IPS DF 19.7 (cell line): ENCODE measurements around the gene OAT.

Experiments used
- DNase-seq: peaks from one replicate; pipeline ENCODE4 v3.0.0-alpha.2; 2013; ENCODE audit warnings: low read depth, low spot score

The OAT gene

DNA sequence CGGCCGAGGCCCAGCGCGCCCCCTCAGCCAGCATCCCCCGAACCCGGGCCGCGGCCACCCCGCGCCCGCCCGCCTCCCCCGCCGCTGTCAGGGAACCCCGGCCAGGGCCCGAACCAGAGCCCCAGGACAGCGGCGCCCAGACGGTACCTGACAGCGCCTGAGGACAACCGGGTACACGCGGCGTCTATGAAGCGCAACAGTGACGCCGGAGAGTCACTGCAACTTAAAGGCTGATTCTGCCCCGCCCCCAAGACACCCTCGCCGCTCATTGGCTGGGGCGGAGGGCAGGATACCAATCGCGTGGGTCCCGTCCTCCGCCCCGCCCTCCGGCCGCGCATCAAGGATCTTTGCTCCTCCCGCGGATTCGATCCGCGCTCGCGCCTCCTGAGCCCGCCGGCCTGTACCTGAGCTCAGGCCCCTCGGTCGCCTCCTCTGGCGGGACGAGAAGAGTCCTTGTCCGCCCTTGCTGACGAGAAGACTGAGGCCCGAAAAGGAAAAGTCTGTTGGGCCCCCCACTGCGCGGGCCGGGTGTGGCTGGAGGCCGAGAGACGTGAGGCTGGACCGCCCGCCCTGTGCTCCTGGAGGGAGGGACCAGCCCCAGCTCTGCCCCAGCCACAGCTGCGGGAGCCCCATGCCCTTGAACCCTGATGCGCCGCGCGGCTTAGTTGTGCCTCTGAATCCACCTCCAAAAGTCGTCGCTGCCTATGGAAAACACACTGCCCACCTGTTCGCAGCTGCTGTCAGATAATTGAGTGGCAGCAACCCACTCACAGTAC lies at the start of gene OAT:
Gene OAT (minus strand): TSS at position 198 of the 776 bp plus-strand sequence. CDS start 6,752 bp downstream, outside the sequence.
- DNase-seq, result peak; percentile 92

DNA sequence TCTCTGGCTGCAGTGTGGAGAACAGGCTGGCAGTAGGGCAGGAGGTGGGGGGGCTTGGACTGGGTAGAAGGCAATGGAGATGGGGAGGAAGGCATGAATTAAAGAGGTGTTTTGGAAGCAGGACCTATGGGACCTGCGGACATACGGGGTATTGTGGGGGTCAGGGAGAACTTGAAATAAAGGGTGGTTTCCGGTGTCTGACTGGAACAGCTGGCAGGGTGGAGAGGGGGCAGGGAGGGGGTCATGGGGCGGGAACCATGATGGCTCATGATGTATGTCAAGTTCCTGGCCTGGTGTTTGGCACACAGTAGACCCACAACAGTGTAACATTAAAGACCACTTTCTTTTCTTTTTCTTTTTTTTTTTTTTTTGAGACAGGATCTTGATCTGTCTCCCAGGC lies 48.4 kb upstream of the OAT start:
- DNase-seq, result no peak

DNA sequence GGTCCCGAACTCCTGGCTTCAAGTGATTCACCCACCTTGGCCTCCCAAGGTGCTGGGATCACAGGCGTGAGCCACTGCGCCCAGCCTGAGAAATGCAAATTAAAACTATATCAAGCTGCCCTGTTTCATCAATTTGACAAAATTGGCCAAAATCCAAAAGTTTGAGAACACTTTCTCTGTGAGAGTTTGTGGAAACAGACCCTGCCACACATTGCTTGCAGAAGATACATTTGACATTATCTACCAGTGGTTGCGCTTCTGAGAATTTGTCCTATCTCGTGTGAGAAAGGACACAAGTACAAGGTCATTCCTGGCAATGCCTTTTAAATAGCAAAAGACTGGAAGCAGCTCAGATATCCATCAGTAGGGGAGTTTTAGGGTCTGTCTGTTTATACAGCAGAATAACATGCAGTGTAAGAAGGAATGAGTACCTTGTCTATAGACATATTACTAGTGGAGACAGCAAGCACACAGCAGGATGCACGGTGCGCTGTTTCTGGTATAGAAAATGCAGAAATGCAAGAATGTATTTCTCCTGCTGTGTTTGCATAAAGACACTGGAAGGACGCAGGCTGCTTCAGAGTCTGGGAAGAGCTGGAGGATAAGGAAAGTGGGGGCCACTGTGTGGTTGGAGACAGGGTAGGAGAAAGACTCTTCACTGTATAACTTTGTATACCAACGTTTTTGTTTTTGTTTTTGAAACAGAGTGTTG lies 47.2 kb upstream of the OAT start:
- no peak for DNase-seq

DNA sequence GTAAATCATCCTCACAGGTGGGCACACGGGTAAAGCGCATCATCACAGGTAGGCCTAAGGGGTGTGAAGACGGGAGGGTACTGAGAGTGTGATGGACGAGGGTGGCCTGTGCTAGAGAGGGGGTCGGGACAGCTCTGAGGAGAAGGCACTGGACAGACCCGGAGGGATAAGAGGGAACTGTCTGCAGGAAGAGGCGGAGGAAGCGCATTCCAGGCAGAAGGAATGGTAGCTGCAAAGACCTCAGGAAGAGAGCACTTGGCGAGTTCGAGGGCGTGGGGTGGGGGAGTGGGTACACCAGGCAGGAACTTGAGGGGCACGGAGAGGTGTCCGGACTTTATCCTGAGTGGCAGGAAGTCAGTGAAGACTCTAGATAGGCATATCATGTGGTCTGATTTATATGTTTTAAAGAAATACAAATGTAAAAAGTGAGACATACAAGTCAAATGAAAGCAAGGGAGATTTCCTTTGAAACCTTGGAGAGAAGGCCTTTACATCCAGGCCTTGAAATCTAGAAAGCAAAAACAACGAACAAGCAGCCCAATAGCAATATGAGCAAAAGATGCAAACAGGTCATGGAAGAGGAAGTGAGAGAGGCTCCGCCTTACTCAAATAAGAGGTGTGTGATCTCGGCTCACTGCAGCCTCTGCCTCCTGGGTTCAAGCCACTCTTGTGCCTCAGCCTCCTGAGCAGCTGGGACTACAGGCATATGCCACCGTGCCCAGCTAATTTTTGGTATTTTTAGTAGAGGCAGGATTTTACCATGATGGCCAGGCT lies 46.5 kb upstream of the OAT start:
- no peak for DNase-seq

DNA sequence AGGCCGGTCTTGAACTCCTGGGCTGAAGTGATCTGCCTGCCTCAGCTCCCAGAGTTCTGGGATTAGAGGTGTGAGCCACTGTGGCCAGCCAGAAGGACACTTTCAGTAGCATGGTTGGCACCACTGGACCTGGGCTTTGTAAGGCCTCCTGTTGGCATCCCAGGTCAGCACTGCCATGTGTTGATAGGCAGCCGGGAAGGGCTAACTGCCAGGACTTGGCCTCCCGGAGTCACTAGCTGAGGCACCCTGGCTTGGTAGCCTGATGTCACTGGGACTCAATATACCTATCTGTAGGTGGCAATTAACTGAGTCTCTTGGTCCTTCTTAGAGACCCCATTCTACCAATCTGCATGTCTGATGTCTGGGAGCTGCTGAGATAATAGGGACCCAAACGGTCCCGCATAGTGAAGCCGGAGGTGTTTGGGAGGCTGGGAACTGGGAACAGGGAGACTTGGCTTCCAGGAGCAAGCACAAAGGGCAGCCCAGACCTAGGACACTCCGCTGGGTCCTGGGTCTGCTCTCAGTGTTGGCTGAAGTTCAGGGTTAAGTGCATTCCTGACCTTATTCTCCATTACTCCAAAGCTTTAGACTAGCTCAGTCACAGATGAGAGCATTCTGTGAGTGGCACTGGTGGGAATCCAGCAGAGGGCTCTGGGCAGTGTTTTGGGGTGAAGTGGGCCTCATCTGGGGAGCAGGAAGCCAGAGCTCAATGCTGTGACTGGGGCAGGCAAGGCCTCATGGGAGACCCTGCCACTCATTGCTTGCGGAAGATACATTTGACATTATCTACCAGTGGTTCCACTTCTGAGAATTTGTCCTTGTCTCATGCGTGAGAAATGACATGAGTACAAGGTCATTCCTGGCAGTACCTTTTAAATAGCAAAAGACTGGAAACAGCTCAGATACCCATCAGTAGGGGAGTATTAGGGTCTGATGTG lies 45.6 kb upstream of the OAT start:
- no peak for DNase-seq

DNA sequence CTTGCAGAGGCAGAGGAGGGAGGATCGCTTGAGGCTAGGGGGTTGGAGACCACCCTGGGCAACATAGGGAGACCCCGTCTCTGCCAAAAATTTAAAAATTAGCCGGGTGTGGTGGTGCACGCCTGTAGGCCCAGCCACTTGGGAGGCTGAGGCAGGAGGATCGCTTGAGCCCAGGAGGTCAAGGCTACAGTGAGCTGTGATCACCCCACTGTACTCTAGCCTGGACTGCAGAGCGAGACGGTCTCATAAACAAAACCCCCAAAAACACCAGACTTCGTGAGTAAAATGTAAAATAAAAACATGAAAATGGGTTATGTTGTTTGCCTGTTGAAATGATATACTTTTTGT lies 43.6 kb upstream of the OAT start:
- no peak for DNase-seq

DNA sequence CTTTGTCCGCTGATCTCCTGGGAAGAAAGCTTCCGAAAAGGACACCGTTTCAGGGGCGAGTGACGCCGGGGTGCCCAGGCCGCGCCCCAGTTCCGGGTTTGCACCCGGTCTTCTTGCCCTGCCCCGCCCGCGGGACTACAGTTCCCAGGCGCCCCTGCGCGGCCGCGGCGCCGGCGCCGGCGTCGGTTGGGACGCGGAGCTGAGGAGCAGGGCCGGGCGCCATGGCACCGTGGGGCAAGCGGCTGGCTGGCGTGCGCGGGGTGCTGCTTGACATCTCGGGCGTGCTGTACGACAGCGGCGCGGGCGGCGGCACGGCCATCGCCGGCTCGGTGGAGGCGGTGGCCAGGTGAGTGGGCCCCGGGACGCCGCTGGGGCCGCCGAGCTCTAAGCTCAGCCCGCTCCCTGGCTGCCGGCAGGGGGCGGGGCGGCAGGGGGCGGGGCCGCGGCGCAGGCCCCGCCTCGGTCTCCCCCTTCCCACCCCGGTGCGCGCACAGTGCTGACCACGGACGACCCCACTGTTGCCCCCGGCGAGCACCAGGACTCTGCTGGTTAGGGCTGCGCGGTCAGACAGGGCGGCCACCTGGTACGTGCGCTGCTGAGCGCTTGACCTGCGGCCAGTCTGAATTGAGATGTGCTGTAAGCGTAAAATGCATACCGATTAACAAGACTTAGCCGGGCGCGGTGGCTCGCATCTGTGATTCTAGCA lies 43.1 kb upstream of the OAT start, which contains the start of gene LHPP:
Gene LHPP (plus strand): TSS at position 182 of the 706 bp plus-strand sequence. CDS start 40 bp downstream, at position 222.
- DNase-seq, result no peak

DNA sequence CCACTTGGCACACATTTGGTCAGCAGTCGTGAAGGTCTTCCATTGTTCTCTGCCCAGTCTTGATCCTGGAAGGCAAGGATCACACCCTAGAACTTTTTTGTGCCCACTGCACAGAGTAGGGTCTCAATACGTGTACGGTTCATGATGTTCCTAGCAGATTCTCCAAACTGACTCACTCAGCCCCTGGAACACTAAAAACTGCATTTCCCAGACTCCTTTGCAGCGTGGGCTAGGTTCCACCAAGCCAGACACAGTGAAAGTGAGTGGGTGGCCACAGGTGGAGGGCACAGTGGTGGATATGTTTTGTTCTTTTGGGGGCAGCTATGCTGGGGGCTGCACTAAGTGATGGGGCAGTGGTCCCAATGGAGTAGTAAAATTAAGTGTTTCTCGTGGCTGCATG lies 41.4 kb upstream of the OAT start:
- no peak for DNase-seq

DNA sequence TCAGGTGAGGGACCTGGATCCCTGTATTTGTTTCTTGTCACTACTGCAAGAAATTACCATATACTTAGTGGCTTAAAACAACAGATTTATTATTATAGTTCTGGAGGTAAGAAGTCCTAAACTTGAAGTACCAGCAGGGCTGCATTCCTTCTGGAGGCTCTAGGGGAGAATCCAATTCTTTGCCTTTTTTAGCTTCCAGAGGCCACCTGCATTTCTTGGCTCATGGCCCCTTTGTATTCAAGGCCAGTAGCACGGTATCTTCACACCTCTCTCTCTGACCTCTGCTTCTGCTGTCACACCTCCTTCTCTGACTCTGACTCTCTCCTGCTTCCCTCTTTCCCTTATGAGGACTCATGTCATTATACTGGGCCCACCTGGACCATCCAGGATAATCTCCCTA lies 40.7 kb upstream of the OAT start:
- no peak for DNase-seq

DNA sequence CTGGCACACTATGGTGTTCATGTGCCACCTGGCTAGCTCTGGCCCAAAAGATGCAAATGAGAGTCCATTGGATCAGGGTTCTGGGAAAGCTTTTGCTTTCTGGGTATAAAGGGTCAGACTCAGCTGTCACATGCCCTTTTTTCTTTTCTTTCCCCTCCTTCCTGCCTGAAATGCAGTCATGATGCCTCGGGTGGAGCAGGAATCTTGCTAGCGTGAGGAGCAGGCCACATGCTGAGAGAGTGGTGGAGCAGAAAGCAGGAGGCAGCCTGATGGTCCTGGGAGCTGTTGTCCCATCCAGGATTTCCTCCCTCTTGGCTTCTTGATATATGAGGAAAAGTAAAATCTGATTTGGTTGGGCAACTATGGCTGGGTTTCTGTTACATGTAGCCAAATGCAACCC lies 40.2 kb upstream of the OAT start:
- DNase-seq, result no peak

DNA sequence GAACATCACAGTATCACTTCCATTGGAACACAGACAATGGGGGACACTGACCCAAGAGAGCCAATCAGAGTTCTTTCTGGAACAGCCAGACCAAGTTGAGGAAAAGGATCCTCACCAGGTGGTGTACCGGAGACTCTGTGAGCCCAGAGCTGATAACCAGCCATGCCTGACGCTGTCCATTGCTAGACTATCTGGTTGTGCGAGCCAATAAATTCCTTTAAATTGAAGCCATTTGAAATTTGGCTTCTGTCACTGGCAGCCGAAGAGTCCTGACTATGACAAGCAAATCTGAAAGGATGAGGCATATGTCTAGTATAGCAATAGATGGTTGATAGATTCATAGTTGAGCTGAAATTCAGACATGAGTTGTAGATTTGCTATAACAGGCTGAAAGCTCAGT lies 39.8 kb upstream of the OAT start:
- DNase-seq, result no peak

DNA sequence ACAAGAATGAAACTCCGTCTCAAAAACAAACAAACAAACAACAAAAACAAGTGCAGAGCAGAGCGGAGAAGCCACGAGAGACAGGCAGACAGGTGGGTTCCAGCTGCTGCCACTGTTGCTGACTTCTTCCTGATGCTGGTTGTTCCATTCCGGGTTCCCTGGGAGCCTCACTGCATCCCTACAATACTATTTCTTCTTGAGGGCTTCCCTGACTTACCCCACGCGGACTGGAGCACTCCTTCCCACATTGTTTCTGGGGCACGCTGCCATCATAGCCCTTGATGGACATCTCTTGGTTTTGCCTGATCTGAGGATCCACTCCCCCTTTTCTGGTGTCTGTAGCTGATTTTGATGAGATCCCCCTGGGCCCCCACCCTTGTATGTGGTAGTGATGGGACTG lies 36.7 kb upstream of the OAT start:
- no peak for DNase-seq

DNA sequence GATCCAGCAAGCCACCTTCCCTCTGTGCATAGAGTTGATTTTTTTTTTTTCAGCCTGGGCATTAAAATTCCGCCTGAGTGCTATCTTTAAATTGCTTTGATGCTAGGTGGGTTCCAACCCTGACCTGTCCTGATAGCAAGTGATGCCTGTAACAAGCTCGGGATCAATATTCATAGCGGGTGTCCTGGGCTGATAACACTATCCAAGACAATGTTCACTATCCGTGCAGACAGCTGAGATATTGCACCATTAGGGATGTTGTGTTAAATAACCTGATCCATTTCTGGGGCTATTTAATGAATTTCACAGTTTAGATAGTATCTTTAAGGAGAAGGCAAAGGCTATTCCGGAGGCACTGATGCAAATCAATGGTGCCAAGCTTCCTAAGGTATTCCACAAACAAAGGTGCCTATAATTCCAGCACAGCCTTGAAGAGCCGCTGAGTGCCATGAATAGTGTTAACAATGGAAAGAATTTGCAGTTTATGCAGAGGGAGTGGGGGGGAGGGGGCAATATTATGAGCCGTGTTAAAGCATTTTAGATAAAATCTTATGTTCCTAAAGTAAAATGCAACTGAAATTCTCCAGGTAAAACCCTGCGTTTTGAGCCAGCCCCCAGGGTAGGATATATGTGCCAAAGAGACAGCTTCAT lies 35.4 kb upstream of the OAT start:
- no peak for DNase-seq

DNA sequence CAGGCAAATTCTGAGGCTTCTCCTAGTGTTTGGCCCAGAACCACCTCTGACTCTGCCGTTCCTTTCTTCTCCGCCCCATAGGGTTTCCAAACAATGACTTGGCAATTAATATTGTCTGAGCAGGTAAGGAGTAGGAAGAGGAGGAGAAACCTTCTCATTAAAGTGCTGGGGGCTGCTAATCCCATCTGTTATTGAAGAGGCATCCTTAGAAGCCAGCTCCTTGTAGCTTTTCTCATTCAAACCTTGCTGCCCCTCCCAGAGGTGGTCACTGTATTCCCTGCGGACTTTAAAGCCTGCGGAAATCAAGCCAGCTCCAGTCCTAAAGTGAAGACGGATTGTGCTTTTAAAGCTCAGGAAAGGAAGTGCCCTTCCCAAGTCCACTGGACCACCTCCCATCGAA lies 32.6 kb upstream of the OAT start:
- no peak for DNase-seq

DNA sequence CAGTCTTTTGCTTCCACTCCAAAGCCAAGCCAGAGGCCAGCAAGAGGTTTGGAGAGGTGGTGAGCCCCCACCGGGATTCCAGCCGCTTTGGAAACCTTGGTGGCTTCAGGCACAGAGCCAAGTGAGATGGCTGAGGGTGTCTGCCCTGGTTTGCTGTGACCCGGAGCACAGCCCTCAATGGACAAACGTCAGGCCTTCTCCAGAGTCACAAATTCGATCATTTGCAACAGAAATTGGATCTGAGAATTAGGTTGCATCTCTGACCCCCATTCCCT lies 32.0 kb upstream of the OAT start:
- no peak for DNase-seq

DNA sequence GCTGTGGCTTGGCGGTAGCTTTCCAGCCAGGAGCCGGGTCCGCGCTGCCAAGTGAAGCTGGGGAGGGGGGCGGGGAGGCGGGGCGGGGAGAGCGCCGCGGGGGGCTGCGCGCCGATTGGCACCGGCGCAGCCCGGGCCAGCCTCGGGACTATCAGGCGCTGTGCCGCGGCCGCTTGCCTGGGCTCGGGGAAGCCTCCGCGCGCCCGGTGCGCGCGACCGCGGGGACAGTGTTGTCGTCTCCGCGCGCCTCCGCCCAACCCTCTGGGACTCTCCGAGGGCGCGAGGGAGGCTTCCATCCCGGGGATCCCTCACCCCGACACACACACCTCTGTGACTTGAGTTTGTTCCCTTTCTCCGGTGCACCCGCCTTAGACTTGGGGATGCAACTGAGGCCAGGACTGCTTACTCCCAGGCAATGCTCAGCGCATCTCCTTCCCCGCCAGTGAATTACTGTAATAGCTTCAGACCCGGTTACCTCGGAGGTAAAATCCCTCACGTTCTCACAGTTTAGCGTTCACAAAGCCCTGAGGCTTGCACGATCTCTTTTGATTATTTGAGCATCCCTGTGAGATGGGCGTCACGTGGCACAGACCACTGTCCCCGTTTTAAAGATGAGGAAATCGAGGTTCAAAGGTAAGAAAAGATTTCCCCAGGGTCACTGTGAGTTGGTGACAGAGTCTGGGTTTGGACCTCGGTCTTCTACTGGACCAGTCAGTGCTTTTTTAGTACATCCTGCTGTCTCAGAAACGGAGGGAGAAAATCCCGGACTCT lies 31.5 kb upstream of the OAT start, which contains the start of gene NKX1-2:
Gene NKX1-2 (minus strand): TSS at position 24 of the 771 bp plus-strand sequence. CDS start 92 bp downstream, outside the sequence.
- DNase-seq, result no peak

DNA sequence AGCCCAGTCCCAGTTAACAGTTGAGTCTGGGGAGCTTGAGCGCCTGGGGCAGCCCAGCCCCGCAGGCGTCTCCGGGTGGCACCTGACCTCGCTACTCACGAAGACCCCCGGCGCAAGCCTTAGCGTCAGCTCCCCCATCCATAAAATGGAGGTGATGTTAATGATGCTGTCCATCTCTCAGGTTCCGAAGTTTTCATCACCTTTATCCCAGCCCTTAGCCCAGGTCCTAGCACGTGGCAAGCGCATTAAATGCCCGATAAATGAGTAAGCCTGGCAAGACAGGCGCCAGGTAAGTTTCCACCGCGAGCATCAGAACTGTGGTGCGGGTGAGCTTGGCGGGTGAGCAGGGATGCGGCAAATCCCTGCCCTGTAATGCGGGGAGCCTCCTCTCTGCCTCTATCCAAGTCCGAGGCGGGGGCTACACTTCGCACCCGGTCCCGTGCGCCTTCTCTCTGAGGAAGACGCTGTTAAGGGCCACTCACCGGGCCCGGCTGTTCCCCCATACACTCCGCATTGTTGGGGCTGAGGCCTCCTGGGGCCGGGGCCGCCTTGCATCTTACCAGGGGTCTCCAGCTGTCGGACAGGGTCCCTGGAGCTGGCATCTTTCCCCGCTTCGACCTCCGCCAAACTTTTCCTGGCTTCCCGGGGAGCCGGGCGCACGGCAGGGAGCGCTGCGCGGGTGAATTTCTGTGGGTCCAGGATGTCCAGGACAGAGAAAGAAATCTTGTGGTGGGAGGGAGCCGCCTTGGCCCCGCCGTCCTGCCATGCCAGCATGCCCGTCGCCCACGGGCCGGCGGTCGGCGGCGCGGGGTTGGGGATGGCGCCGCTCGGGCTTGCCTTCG lies 30.7 kb upstream of the OAT start:
- no peak for DNase-seq

DNA sequence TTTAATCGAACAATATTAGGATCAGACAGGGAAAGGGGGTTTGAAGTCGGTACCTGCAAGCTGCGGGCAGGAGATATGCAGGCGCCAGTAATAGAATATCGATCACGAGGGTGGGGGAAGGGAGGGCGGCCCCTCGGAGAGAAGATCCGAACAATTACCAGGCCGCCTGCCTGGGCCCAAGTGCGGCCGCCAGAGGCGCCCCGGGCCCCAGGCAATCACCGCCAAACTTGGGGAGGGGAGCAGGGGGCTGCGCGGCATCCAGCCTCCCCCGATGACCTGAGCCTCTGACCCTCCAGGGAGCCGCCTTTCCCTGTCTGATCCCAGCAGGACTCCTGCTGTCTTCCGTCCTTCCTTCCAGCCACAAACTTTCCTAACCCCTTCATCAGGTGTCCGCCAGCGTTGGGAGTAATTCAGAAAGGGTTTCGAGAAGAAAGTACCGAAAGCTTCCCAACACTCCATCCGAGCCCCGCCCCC lies 30.0 kb upstream of the OAT start:
- no peak for DNase-seq
